ENCODE results near the gene BCKDHB.

GRCh38 chr6:80165143-80165542 lies 58.7 kb downstream of the BCKDHB start:
- no peak for TF ChIP-seq CTCF (IDR thresholded peaks at IDR 0.05)
- no peak for TF ChIP-seq POLR2A (IDR thresholded peaks at IDR 0.05)
- no peak for TF ChIP-seq POLR2AphosphoS5 (IDR thresholded peaks at IDR 0.05)
- no peak for TF ChIP-seq EP300 (IDR thresholded peaks at IDR 0.05)
